Endothelial cell of umbilical vein (primary cell): ENCODE results near the gene PINK1. TPM values are rescaled to one million over a fixed set of nuclear protein-coding genes. Genes with fewer than 3 reads are reported as not detected.

Experiments
- BruUV-seq: library from RNA; stranded (reverse); fragments of 400-500 nt; replicated peaks from 2 replicates; lab custom pipeline; 2021; lab: Mats Ljungman, UMichigan
- CTCF ChIA-PET: fragments of 300-600, 350-600 bp; sonication (Branson Sonifier 250); formaldehyde crosslinking; loops from one replicate; lab custom pipeline; 2021; ENCODE audit warnings: antibody characterized with exemption, inconsistent platforms; lab: Charles Lee
- POLR2A ChIA-PET: fragments of 300-600, 350-600 bp; sonication (Branson Sonifier 250); formaldehyde crosslinking; loops from one replicate; lab custom pipeline; 2021; ENCODE audit warnings: antibody characterized with exemption, inconsistent platforms; lab: Charles Lee
- DNase-seq: peaks from one replicate; pipeline ENCODE4 v3.0.0-alpha.2; 2011; ENCODE audit warnings: low read depth, low spot score
- FAIRE-seq: peaks from 2 replicates; lab custom pipeline; 2011; peaks lifted over from hg19 to GRCh38; lab: Jason Lieb, UNC
- H2AFZ ChIP-seq: 2 replicates; pipeline ENCODE4 v1.6.0; 2012; ENCODE audit warnings: low read depth, low read length, control low read depth, inconsistent platforms
- H3K27ac ChIP-seq: 2 replicates; pipeline ENCODE4 v1.5.1; 2011; ENCODE audit warnings: low read depth, mild to moderate bottlenecking, control low read depth, low read length, moderate library complexity; ENCODE audit not compliant: insufficient read depth
- H3K27me3 ChIP-seq, 2 experiments: 2 replicates each; pipeline versions ENCODE4 v1.6.0 to v1.6.1; 2011; ENCODE audit warnings: low read length in 2 of 2, mixed read lengths in 1 of 2; ENCODE audit not compliant: control insufficient read depth in 2 of 2, insufficient read depth in 2 of 2
- H3K36me3 ChIP-seq, 2 experiments: 2 replicates in 1 of 2; 3 replicates in 1 of 2; pipeline ENCODE4 v1.5.1; 2011; ENCODE audit warnings: low read length in 2 of 2, mild to moderate bottlenecking in 1 of 2, moderate library complexity in 1 of 2; ENCODE audit not compliant: control insufficient read depth in 2 of 2, insufficient read depth in 2 of 2; ENCODE audit errors: extremely low read depth in 1 of 2
- H3K4me1 ChIP-seq: 3 replicates; pipeline ENCODE4 v1.5.1; 2011; ENCODE audit warnings: mild to moderate bottlenecking, low read length; ENCODE audit not compliant: control insufficient read depth, insufficient read depth; ENCODE audit errors: extremely low read depth
- H3K4me2 ChIP-seq: 2 replicates; pipeline ENCODE4 v1.6.1; 2011; ENCODE audit warnings: low read length, control low read depth, mixed read lengths; ENCODE audit not compliant: insufficient read depth
- H3K4me3 ChIP-seq, 3 experiments: fragments of 200-600 bp in 1 of 3; sonication (generic), shearing (Covaris generic) in 1 of 3; replicated peaks in 1 of 3; 2 replicates each; pipeline ENCODE4 v1.5.1; 2011 to 2016; ENCODE audit warnings: control low read depth in 3 of 3, low read length in 3 of 3, mild to moderate bottlenecking in 2 of 3, inconsistent platforms in 1 of 3, low read depth in 1 of 3, moderate library complexity in 1 of 3; ENCODE audit not compliant: insufficient read depth in 1 of 3
- H3K79me2 ChIP-seq: 2 replicates; pipeline ENCODE4 v1.6.0; 2012; ENCODE audit warnings: low read length, inconsistent platforms; ENCODE audit not compliant: control insufficient read depth, insufficient read depth
- H3K9ac ChIP-seq: replicated peaks from 2 replicates; pipeline ENCODE3; 2011; ENCODE audit warnings: low read length, control low read depth; ENCODE audit not compliant: insufficient read depth; ENCODE audit errors: extremely low read depth
- H3K9me1 ChIP-seq: replicated peaks from 3 replicates; pipeline ENCODE4 v1.6.0; 2011; ENCODE audit warnings: mild to moderate bottlenecking, low read length; ENCODE audit not compliant: control insufficient read depth, insufficient read depth; ENCODE audit errors: extremely low read depth
- H3K9me3 ChIP-seq: replicated peaks from 2 replicates; pipeline ENCODE4 v1.5.1; 2012; ENCODE audit warnings: low read length, inconsistent platforms; ENCODE audit not compliant: control insufficient read depth, insufficient read depth
- H4K20me1 ChIP-seq: replicated peaks from 2 replicates; pipeline ENCODE3; 2011; ENCODE audit warnings: mild to moderate bottlenecking, low read length; ENCODE audit not compliant: control insufficient read depth, insufficient read depth; ENCODE audit errors: extremely low read depth
- EZH2 ChIP-seq: IDR thresholded peaks from 2 replicates; pipeline ENCODE4 v1.6.1; 2012; ENCODE audit warnings: borderline replicate concordance, low read depth, mild to moderate bottlenecking, moderate library complexity, low read length, inconsistent platforms; ENCODE audit not compliant: severe bottlenecking
- FOS ChIP-seq: IDR thresholded peaks from 2 replicates; pipeline ENCODE4 v1.6.1; 2011; ENCODE audit warnings: mild to moderate bottlenecking, low read length, moderate library complexity, borderline replicate concordance; ENCODE audit not compliant: insufficient read depth
- GATA2 ChIP-seq: IDR thresholded peaks from 2 replicates; pipeline ENCODE4 v1.7.0; 2011; ENCODE audit warnings: low read depth, mild to moderate bottlenecking, moderate library complexity, mixed read lengths, low read length; ENCODE audit not compliant: insufficient read length, insufficient read depth
- JUN ChIP-seq: IDR thresholded peaks from 2 replicates; pipeline ENCODE4 v1.6.1; 2011; ENCODE audit warnings: borderline replicate concordance, low read depth; ENCODE audit not compliant: insufficient read length, insufficient read depth
- MYC ChIP-seq: IDR thresholded peaks from one replicate; pipeline ENCODE4 v1.6.1; 2011; ENCODE audit warnings: mild to moderate bottlenecking, low read depth, low read length
- POLR2A ChIP-seq: IDR thresholded peaks from 2 replicates; pipeline ENCODE4 v1.6.1; 2012; ENCODE audit warnings: low read depth, mild to moderate bottlenecking, control low read depth, low read length
- POLR2AphosphoS5 ChIP-seq: IDR thresholded peaks from 2 replicates; pipeline ENCODE4 v1.6.1; 2012; ENCODE audit warnings: low read depth, mild to moderate bottlenecking, control low read depth, low read length, moderate library complexity; ENCODE audit not compliant: insufficient read depth
- dilution Hi-C: fragments of 300-500 bp; cut with MboI; formaldehyde crosslinking; loops from one replicate; pipeline ENCODE4 v1.15.0; 2019; ENCODE audit warnings: low sequenced_read_pairs; ENCODE audit not compliant: extremely low pct_ligation_motif_present
- intact Hi-C: fragments of 100-400 bp; cut with micrococcal nuclease; formaldehyde crosslinking; loops from one replicate; pipeline ENCODE4 v1.10.0; 2022
- polyA plus RNA-seq, 4 experiments: library from polyadenylated mRNA; depleted of rRNA in 3 of 4; stranded (reverse) in 3 of 4; unstranded in 1 of 4; fragments of >200 nt; gene quantifications; 2 replicates each; pipeline versions ENCODE4 v1.2.1 to v1.2.3, GENCODE V29; 2011 to 2012; ENCODE audit warnings: missing spikeins in 1 of 4
- total RNA-seq: library from RNA; stranded (reverse); gene quantifications from 2 replicates; pipeline ENCODE4 v1.2.3, GENCODE V29; 2021
- TF ChIP-seq, protein P1 (sequence below), 2 donors: IDR thresholded peaks; 1 replicate in 1 of 2; 2 replicates in 1 of 2; pipeline ENCODE4 v1.5.1; 2011; ENCODE audit warnings: low read length in 2 of 2, mild to moderate bottlenecking in 2 of 2, moderate library complexity in 2 of 2, control low read depth in 1 of 2, inconsistent platforms in 1 of 2, low read depth in 1 of 2; ENCODE audit not compliant: insufficient read depth in 1 of 2; ENCODE audit errors: extremely low read depth in 1 of 2
- TF ChIP-seq, protein P2 (sequence below): IDR thresholded peaks from 2 replicates; pipeline ENCODE4 v1.6.1; 2011; ENCODE audit not compliant: insufficient read depth, insufficient read length

PINK1 gene
- total and polyA plus RNA-seq, 2 donors (not counting 3 experiments of a cell fraction or from before 2014, with no cell fraction given): 27.3 to 27.9 TPM

DNA sequence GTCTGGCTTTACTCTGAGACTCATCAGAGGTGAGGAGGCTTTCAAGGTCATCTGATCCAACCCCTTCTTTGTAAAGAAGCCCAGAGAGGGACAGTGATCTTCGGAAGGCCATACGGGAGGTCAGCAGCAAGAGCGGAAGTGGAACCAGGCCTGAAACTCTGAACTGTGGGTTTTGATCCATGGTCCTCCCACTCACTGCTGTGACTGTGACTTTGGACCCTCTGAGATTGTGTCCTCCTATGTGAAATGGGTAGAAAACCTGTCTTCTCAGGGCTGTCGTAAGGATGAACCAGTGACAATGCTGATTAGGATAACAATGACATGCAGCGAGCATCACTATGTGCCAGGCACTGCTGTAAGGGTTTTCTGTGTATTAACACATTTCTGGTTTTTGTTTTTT is 37.7 kb downstream of the PINK1 start:
- no peak overlapping the region for H3K9ac ChIP-seq
- FAIRE-seq: no peak
- dilution Hi-C loops: no loop called here

More for the DNA sequence above, 37.7 kb downstream of the PINK1 start:
- no peaks in the 10 kb centered on the region for H4K20me1 ChIP-seq
- ChIA-PET POLR2A (no interaction called here), CTCF (no interaction called here)
- H3K4me2 ChIP-seq: no peak overlapping the region
- intact Hi-C loops: no loop called here
- TF ChIP-seq JUN (no peak), POLR2AphosphoS5 (no peak), FOS (no peak), POLR2A (no peak), GATA2 (no peak), EZH2 (no peak), MYC (no peak)
- TF ChIP-seq, protein P1, sequence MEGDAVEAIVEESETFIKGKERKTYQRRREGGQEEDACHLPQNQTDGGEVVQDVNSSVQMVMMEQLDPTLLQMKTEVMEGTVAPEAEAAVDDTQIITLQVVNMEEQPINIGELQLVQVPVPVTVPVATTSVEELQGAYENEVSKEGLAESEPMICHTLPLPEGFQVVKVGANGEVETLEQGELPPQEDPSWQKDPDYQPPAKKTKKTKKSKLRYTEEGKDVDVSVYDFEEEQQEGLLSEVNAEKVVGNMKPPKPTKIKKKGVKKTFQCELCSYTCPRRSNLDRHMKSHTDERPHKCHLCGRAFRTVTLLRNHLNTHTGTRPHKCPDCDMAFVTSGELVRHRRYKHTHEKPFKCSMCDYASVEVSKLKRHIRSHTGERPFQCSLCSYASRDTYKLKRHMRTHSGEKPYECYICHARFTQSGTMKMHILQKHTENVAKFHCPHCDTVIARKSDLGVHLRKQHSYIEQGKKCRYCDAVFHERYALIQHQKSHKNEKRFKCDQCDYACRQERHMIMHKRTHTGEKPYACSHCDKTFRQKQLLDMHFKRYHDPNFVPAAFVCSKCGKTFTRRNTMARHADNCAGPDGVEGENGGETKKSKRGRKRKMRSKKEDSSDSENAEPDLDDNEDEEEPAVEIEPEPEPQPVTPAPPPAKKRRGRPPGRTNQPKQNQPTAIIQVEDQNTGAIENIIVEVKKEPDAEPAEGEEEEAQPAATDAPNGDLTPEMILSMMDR (IDR thresholded peaks at IDR 0.05; ENCODE audit: extremely low read depth in 1 of 2, insufficient read depth in 1 of 2, low read depth in 1 of 2, low read length in 2 of 2): no peak
- TF ChIP-seq, protein P2, sequence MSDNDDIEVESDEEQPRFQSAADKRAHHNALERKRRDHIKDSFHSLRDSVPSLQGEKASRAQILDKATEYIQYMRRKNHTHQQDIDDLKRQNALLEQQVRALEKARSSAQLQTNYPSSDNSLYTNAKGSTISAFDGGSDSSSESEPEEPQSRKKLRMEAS: no peak
- no peaks in the 10 kb centered on the region for H3K36me3 ChIP-seq
- H3K27ac ChIP-seq: no peak overlapping the region
- no peaks in the 10 kb centered on the region for H3K27me3 ChIP-seq
- no peak overlapping the region for H3K4me3 ChIP-seq
- no peaks in the 10 kb centered on the region for H3K9me3 ChIP-seq
- no peaks in the 10 kb centered on the region for H3K9me1 ChIP-seq
- H2AFZ ChIP-seq: no peak overlapping the region
- BruUV-seq: no TSS peak
- no peaks in the 10 kb centered on the region for H3K4me1 ChIP-seq
- DNase-seq: no peak
- H3K79me2 ChIP-seq: no peaks in the 10 kb centered on the region
